PFSK-1 (cell line): ENCODE measurements around the gene LEO1.

Experiments
- FOXP2 ChIP-seq: optimal IDR thresholded peaks from 2 replicates; pipeline ENCODE3; 2011; ENCODE audit warnings: borderline replicate concordance, control low read depth, inconsistent platforms; ENCODE audit not compliant: insufficient read depth; ENCODE audit errors: extremely low read length, extremely low read depth
- POLR2AphosphoS5 ChIP-seq: IDR thresholded peaks from 2 replicates; pipeline ENCODE4 v1.6.1; 2012; ENCODE audit warnings: low read depth, mild to moderate bottlenecking, control low read depth, low read length, moderate library complexity
- REST ChIP-seq, 2 experiments: IDR thresholded peaks; 2 replicates each; pipeline versions ENCODE4 v1.6.1 to v1.8.0; 2011 to 2012; ENCODE audit warnings: low read depth in 2 of 2, low read length in 2 of 2, control low read depth in 1 of 2, inconsistent platforms in 1 of 2, mild to moderate bottlenecking in 1 of 2, moderate library complexity in 1 of 2; ENCODE audit not compliant: insufficient read depth in 1 of 2
- SIN3A ChIP-seq: IDR thresholded peaks from 2 replicates; pipeline ENCODE4 v1.6.1; 2012; ENCODE audit warnings: mild to moderate bottlenecking, low read length, moderate library complexity, borderline replicate concordance; ENCODE audit not compliant: insufficient read depth
- TAF1 ChIP-seq: IDR thresholded peaks from 2 replicates; pipeline ENCODE4 v1.6.1; 2012; ENCODE audit warnings: low read length, control low read depth, borderline replicate concordance; ENCODE audit not compliant: insufficient read depth

Gene LEO1

GRCh38 chr15:51904421-51904820 lies 67.2 kb downstream of the LEO1 start:
- no peak for TF ChIP-seq REST (IDR thresholded peaks at IDR 0.05; ENCODE audit: insufficient read depth in 1 of 2, low read depth in 2 of 2, low read length in 2 of 2)

- TF ChIP-seq TAF1 (no peak), POLR2AphosphoS5 (no peak), REST (IDR thresholded peaks at IDR 0.05; ENCODE audit: insufficient read depth in 1 of 2, low read depth in 2 of 2, low read length in 2 of 2) (no peak), FOXP2 (no peak), SIN3A (no peak)
These were observed 82.1 kb downstream of the LEO1 start for GRCh38 chr15:51889486-51889885.

- TF ChIP-seq POLR2AphosphoS5 (no peak), REST (IDR thresholded peaks at IDR 0.05; ENCODE audit: insufficient read depth in 1 of 2, low read depth in 2 of 2, low read length in 2 of 2) (no peak), SIN3A (no peak), FOXP2 (no peak)
These were observed 82.9 kb downstream of the LEO1 start for GRCh38 chr15:51888593-51889195.
